Activated CD4-positive, alpha-beta T cell treated with anti-CD3 and anti-CD28 coated beads for 36 hours (primary cell): Measurements from ENCODE around the gene C1orf159. TPM values are rescaled to one million over a fixed set of nuclear protein-coding genes. Genes with fewer than 3 reads are reported as not detected.

Experiments used
- ATAC-seq: fragments of 200-7000 bp; cut with Tn5 transposase; one replicate; pipeline ENCODE4 v1.10.0; 2021; ENCODE audit warnings: mild to moderate bottlenecking, moderate library complexity
- CTCF ChIA-PET: fragments of 350-600 bp; sonication (Branson Sonifier 250); formaldehyde crosslinking; loops from one replicate; lab custom pipeline; 2021; ENCODE audit warnings: antibody characterized with exemption; lab: Charles Lee
- POLR2A ChIA-PET: fragments of 350-600 bp; sonication (Branson Sonifier 250); formaldehyde crosslinking; loops from one replicate; lab custom pipeline; 2021; ENCODE audit warnings: antibody characterized with exemption, inconsistent platforms; lab: Charles Lee
- DNase-seq: peaks from one replicate; pipeline ENCODE4 v3.0.0-alpha.2; 2020
- H3K27ac Mint-ChIP-seq: one replicate; pipeline ENCODE4 v1.8.0; 2021; ENCODE audit warnings: mixed read lengths
- H3K27me3 Mint-ChIP-seq: one replicate; pipeline ENCODE4 v1.8.0; 2021; ENCODE audit warnings: mixed read lengths
- H3K36me3 Mint-ChIP-seq: one replicate; pipeline ENCODE4 v1.8.0; 2021; ENCODE audit warnings: low read depth, mixed read lengths
- H3K4me1 Mint-ChIP-seq: one replicate; pipeline ENCODE4 v1.8.0; 2021; ENCODE audit warnings: mixed read lengths
- H3K4me3 Mint-ChIP-seq: one replicate; pipeline ENCODE4 v1.8.0; 2021; ENCODE audit warnings: mild to moderate bottlenecking, moderate library complexity, mixed read lengths
- H3K9me3 Mint-ChIP-seq: one replicate; pipeline ENCODE4 v1.8.0; 2021; ENCODE audit warnings: low read depth, mixed read lengths
- intact Hi-C, 2 experiments: fragments of 100-400 bp; cut with DNase I in 1 of 2; cut with micrococcal nuclease in 1 of 2; formaldehyde crosslinking; loops; one replicate each; pipeline versions ENCODE4 v1.14.2 to v1.15.1; 2022 to 2024; cut with DNase I, micrococcal nuclease
- total RNA-seq, 2 experiments: library from RNA; stranded (reverse); gene quantifications; one replicate each; pipeline ENCODE4 v1.2.3, GENCODE V29; 2021

C1orf159 gene
- total RNA-seq, 2 experiments from 2014 or later = 11.3 to 13.5 TPM

DNA sequence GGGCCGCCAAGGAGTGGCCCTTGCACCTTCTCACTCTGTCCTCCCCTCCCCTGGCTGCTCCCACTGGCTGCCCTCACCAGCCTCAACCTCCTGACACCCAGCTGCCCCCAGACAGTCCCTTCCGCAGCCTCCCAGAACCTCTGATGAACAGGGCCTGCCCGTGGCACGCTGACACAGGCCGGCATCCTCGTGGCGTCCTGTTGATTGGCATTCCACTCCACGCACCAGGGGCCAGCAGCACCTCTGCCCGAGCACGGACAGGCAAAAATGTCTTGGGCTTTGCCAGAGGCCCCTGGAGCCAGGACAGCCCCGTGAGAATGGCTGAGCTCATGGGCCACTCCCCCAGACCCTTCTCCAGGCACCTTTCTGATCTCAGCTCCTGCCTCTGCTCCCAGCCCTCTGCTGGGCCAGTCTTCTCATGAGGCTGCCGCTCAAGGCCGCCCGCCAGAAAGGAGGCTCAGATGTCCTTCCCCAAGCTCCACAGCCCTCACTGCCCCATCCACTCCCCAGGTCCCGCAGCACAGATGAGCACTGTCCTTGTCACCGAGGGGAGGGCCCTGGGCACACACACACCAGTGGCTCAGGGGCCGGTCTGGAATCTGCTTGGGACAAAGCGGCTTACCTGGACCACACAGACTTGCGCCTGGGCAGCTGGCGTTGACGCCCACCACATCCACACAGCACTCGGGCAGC is 26.0 kb downstream of the C1orf159 start:
- ChIA-PET CTCF (no interaction called here), POLR2A (no interaction called here)
- Mint-ChIP-seq H3K36me3 (peaks cover 2% of the 10 kb centered on the region), H3K9me3 (no peaks in the 10 kb centered on the region), H3K27ac (peak overlapping the region; percentile 13), H3K4me3 (no peak overlapping the region), H3K27me3 (no peaks in the 10 kb centered on the region), H3K4me1 (peaks cover 3% of the 10 kb centered on the region)
- DNase-seq (no peak), ATAC-seq (no peak)
- intact Hi-C loops = no loop called here

DNA sequence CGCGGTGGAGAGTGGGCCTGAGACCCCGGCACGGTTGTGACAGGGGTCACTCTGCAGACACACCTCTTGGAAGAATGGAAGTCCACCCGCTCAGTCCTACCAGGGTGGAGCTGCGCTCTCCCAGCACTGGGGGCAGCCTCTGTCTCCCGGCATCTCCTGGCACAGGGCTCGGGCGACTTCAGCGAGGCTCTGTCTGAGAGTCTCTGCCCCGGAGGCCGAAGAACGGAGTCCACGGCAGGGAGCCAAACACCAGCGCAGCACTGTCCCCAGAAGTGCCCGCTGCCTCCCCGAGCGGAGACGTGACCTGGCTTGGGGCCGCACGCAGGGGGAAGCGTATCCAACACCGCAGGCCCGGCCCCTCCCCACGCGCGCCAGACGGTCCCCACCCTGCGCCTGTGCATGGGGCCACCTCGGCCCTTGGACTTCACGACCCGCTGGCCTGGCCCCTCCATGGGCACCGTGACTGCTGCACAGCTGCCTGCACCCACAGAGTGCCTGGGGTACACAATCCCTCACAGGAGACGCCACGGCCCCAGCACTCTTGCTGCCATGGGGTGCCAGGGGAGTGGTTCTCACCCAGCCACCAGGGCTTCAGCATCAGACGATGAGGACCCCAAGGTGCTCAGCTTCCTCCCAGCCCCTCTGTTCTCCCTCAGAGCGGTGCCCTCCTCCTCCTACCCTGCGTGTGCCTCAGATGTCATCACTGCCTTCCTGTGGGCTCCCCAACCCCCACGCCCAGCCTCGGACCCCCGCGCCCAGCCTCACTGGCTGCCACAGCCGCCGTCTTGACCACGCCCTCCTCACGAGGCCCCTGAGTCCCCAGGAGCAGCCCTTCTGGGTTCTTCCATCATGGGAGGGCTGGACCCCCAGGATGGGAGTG is 26.8 kb downstream of the C1orf159 start:
- no peak for ATAC-seq
- no peak for DNase-seq
- CTCF ChIA-PET = no interaction called here
- POLR2A ChIA-PET = no interaction called here
- intact Hi-C loops = no loop called here
- Mint-ChIP-seq H3K9me3 (no peaks in the 10 kb centered on the region), H3K27me3 (no peaks in the 10 kb centered on the region), H3K27ac (no peak overlapping the region), H3K36me3 (peaks cover 2% of the 10 kb centered on the region), H3K4me1 (peaks cover 3% of the 10 kb centered on the region), H3K4me3 (no peak overlapping the region)

DNA sequence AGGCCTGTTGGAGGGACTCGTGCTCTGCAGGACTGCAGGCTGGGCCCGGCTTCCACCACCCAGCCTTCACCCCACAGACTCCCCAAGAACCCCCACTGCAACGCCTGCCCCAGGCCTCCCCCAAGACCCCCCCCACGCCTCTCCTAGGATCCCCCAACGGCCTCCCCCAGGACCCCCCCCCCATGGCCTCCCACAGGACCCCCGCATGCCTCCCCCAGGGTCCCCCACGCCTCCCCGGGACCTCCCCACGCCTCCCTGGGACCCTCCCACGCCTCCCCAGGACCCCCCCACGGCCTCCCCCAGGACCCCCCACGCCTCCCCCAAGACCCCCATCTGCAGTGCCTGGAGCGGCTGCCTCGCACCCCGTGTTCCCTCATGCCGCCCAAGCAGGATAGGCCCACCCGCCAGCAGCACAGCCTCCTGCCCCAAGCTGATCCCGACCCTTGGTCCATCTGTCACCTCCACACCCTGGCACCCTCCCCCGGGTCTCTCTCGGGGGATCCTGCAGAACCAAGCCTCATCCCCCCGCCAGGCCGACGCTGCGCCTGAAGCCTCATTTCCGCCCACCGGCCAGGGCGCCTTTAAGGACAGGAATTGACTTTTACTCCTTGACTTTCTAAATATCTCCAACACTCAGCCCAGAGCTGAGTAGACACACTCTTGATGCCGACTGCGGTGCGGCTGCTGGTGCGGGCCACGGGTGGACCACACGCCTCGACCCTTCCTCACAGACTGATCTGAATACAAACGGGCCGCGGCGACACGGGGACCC is 27.7 kb downstream of the C1orf159 start:
- DNase-seq = no peak
- Mint-ChIP-seq H3K27ac (no peak overlapping the region), H3K4me3 (no peak overlapping the region), H3K36me3 (peaks cover 2% of the 10 kb centered on the region), H3K27me3 (no peaks in the 10 kb centered on the region), H3K9me3 (no peaks in the 10 kb centered on the region), H3K4me1 (peaks cover 3% of the 10 kb centered on the region)
- intact Hi-C loops = no loop called here
- ChIA-PET CTCF (no interaction called here), POLR2A (no interaction called here)
- ATAC-seq = no peak

DNA sequence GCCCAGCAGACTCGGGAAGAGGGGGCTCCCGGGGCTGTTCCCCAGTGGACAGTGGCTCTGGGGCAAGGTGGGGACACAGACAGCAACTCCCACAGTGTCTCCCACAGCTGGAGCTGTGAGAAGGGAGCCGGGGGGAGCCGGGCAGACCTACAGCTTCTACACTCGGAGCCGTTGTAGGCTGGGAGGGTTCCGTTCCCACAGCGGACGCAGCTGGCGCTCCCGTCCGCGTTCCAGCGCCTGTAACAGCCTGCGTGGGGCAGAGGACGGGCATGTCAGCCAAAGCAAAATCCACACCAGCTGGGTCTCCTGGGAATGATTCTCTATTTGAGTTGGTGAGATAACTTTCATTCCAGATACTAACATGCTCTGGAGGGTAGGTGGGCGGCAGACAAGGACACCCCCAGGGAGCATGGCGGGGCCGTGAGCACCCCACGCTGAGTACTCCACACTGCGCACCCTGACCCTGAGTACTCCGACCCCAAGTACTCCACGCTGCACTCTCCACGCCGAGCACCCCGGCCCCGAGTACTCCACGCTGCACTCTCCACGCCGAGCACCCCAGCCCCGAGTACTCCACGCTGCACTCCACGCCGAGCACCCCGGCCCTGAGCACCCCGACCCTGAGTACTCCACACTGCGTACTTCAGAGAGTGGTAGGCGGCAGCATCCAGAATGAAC is 28.4 kb downstream of the C1orf159 start:
- no peaks in the 10 kb centered on the region for H3K9me3 Mint-ChIP-seq
- no peak for DNase-seq
- no peak overlapping the region for H3K4me3 Mint-ChIP-seq
- no peak for ATAC-seq
- intact Hi-C loops = no loop called here
- ChIA-PET POLR2A (no interaction called here), CTCF (no interaction called here)
- no peak overlapping the region for H3K27ac Mint-ChIP-seq
- H3K27me3 Mint-ChIP-seq = no peaks in the 10 kb centered on the region
- H3K4me1 Mint-ChIP-seq = no peaks in the 10 kb centered on the region
- H3K36me3 Mint-ChIP-seq = no peaks in the 10 kb centered on the region

DNA sequence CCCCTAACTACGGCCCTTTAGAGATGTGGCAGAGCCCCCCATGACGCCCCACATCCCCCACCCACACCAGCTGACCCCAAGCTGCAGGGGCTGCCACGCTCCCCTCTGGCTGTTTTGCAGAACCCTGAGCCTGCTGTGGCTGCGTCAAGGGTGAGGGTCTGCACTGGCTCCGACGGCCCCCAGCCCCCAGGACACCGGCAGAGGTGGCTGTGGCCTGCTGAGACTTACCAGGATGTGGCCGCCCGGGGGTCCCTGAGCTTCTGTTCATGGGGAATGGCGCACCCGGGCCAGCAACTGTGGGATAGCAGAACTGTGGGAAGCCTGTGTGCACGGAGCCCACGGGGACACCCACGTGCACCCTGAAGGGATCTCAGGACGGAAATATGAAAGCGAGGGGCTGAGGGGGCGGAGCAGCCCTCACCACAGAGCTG is 29.0 kb downstream of the C1orf159 start:
- Mint-ChIP-seq H3K4me3 (no peak overlapping the region), H3K27ac (no peak overlapping the region), H3K36me3 (no peaks in the 10 kb centered on the region), H3K27me3 (no peaks in the 10 kb centered on the region), H3K4me1 (no peaks in the 10 kb centered on the region), H3K9me3 (no peaks in the 10 kb centered on the region)
- ChIA-PET POLR2A (no interaction called here), CTCF (no interaction called here)
- DNase-seq (no peak), ATAC-seq (no peak)
- intact Hi-C loops = no loop called here

DNA sequence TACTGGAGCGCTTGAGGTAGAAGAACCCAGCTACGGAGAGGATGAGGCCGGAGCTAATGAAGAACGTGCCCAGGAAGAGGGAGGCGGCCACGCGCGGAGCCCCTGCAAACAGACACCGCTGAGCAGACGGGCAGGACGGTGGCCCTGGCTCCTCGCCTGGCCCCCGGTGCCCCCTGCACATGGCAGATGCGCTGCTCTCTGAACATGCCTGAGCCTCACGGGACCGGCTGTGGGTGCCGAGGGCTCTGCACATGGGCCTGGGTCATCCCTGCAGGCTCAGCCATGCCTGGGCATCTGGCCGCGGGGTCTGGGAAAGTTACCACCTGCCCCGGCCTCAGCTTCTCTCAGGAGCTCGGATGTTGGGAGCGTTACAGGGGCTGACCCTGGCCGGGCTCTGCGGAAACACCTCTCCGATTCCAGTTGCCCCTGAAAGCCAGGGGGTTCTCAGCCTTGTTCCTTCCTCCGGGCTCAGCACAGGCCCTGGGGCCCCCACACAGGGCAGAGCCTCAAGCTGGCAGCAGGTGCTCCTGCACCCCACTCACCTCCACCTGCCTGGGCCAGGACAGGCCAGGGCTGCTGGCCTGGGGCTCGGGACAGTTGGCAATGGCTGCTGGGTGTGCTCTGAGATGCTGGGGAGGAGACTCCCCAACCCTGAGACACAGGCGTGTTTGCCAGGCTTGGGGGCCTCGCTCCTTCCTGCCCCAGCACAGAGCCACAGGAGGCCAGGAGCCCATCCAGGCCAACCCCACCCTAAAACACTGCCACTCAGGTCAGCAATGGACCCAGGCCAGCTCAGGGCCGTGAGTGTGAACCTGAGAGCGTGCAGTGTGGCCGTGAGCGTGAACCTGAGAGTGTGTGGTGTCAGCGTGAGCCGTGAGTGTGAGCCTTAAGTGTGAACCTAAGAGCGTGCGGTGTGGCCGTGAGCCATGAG is 29.7 kb downstream of the C1orf159 start:
- no peaks in the 10 kb centered on the region for H3K4me1 Mint-ChIP-seq
- H3K27ac Mint-ChIP-seq = no peak overlapping the region
- intact Hi-C loops = no loop called here
- H3K9me3 Mint-ChIP-seq = no peaks in the 10 kb centered on the region
- ATAC-seq (no peak), DNase-seq (no peak)
- no peak overlapping the region for H3K4me3 Mint-ChIP-seq
- no peaks in the 10 kb centered on the region for H3K36me3 Mint-ChIP-seq
- POLR2A ChIA-PET = interaction anchor here (0.6 kb wide), 1 partner anchor 11 kb away, joined by 5 read pairs; no protein-coding TSS in a partner anchor
- H3K27me3 Mint-ChIP-seq = no peaks in the 10 kb centered on the region
- CTCF ChIA-PET = no interaction called here

DNA sequence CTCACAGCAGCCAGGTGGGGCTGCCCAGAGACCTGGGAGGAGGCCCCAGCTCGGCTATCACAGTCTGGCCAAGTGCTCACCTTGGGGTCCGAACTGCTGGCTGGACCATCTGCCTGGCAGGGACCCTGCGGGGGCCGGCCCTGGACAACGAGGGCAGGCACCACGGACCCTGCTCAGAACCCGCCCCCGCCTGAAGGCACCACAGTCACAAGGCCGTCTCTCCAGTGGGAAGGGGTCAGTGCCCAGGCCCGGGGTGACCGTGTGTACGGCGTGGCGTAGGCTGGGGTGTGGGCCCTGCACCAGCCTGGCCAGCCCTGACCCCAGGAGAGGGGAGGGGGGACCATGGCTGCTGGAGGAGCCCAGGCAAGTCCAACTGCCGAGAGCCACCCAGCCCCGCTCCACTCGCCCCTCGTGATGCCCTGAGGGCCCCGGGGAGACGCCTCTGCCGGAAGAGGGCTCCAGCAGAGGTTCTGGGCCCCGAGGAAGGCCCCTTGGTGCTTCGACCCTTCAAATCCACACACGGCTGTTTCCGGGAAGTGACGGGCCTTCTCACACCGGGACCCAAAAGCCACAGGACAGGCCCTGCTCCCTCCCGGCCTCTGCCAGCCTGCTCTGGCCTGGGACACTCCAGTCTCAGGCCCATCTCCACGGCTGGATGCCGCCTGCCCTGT is 30.6 kb downstream of the C1orf159 start:
- intact Hi-C loops = no loop called here
- H3K9me3 Mint-ChIP-seq = no peaks in the 10 kb centered on the region
- no peak for ATAC-seq
- ChIA-PET POLR2A (no interaction called here), CTCF (no interaction called here)
- no peak overlapping the region for H3K27ac Mint-ChIP-seq
- no peak for DNase-seq
- H3K27me3 Mint-ChIP-seq = no peaks in the 10 kb centered on the region
- H3K4me3 Mint-ChIP-seq = no peak overlapping the region
- H3K4me1 Mint-ChIP-seq = no peaks in the 10 kb centered on the region
- H3K36me3 Mint-ChIP-seq = no peaks in the 10 kb centered on the region

DNA sequence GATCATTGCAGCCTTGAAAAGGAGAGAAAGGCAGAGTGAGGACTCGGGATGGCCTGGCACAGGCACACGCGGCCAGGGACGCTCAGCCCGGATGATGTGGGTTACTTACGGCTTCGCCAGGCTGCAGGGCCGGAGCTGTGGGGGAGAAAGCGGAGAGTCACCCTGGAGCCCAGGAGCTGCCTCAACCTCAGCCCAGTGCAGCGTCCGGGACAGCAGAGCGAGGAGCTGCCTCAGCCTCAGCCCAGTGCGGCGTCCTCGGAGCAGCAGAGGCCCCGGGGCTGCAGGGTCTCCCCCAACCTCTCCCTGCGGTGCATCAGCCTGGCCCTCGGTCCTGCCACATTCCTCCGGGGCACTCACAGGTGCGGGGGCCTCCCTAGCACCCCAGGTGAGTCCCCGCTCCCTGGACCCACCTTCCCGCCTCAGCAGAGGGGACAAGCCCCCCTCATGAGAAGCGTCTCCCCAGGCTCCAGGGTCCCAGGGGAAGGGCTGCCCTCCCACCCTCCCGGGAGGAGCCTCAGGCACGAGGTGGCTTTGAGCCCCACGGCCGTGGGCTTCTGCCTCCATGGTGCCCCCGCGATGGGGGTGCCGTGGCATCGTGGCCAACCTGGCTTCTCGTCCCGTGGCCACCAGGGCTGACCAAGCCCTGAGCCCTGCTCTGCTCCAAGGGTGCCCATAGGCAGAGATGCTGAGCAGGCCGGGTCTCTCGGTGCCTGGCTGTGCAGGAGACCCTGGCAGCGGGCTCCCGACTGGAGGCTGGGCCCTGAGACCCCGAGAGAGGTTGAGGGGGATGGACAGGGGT is 31.3 kb downstream of the C1orf159 start:
- intact Hi-C loops = no loop called here
- CTCF ChIA-PET = no interaction called here
- Mint-ChIP-seq H3K27me3 (no peaks in the 10 kb centered on the region), H3K27ac (no peak overlapping the region), H3K4me1 (peaks cover 1% of the 10 kb centered on the region), H3K36me3 (no peaks in the 10 kb centered on the region), H3K9me3 (no peaks in the 10 kb centered on the region), H3K4me3 (no peak overlapping the region)
- ATAC-seq (no peak), DNase-seq (peak; percentile 7)
- POLR2A ChIA-PET = no interaction called here

DNA sequence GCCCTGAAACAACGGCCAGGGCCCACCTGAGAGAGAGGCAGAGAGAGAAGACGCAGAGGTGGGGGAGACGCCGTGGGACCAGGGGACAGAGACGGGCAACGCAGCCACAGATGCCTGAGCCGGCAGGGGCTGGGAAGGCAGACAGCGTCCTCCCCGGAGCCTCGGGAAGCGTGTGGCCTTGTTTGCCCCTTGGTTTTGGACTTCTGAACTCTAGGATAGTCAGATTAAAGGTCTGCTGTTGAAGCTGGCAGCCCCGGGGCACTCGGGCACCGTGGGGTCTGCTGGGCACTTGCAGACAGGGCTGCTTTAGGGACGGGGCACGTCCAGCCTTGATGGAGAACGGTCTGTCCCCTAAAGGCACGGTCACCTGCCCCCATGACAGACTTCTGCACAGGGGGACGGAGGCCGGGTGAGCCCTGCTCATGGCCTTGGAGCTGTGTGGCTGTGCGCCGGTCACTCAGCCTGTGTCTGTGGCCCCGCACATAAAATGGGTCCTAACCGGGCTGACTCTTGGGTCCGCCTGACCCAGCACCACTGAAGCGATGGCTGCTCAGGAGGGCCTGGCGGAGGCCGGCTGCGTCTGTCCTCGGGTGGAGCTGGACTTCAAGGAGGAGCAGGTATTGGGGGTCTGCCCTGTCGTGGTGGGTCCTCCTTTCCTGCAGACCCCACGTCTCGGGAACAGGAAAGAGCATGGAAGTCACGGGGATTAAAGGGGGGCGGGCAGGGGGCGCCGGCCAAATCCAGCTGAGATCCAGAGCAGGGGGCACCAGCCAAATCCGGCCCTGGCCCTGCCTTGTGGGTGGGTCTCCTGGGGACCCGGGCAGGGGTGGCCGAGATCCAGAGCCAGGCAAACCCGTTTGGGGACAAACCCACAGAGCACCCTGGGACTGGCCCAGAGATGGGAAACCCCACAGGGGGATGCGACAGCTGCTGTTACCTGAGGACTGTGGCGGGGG is 32.2 kb downstream of the C1orf159 start:
- no peak for ATAC-seq
- Mint-ChIP-seq H3K4me1 (peaks cover 5% of the 10 kb centered on the region), H3K27ac (no peak overlapping the region), H3K9me3 (no peaks in the 10 kb centered on the region), H3K4me3 (no peak overlapping the region), H3K36me3 (no peaks in the 10 kb centered on the region), H3K27me3 (no peaks in the 10 kb centered on the region)
- DNase-seq = no peak
- POLR2A ChIA-PET = no interaction called here
- intact Hi-C loops = no loop called here
- CTCF ChIA-PET = no interaction called here
